NB4 (cell line): ENCODE results near the gene AGFG1.

ENCODE experiments used
- DNase-seq: peaks from one replicate; pipeline ENCODE4 v3.0.0; 2010; ENCODE audit warnings: low read depth
- H3K4me3 ChIP-seq: one replicate; pipeline ENCODE4 v1.5.1; 2011; ENCODE audit warnings: mild to moderate bottlenecking, low read depth, low read length, moderate library complexity
- CTCF ChIP-seq: IDR thresholded peaks from one replicate; pipeline ENCODE4 v1.5.1; 2012; ENCODE audit warnings: low read depth, low read length
- MAX ChIP-seq: IDR thresholded peaks from 2 replicates; pipeline ENCODE4 v1.6.1; 2011; ENCODE audit warnings: low read depth, low read length
- MYC ChIP-seq: IDR thresholded peaks from 2 replicates; pipeline ENCODE4 v1.6.1; 2011; ENCODE audit warnings: low read depth, low read length
- POLR2A ChIP-seq: IDR thresholded peaks from 2 replicates; pipeline ENCODE4 v1.6.1; 2011; ENCODE audit warnings: mild to moderate bottlenecking; ENCODE audit not compliant: insufficient read length; ENCODE audit errors: extremely low read depth

The AGFG1 gene

GRCh38 chr2:227545990-227546389, 74.0 kb downstream of the AGFG1 start:
- TF ChIP-seq CTCF (peak; percentile 25), MAX (no peak)
- no peak overlapping the region for H3K4me3 ChIP-seq
- DNase-seq, result no peak

GRCh38 chr2:227551836-227552235, 79.9 kb downstream of the AGFG1 start:
- no peak for TF ChIP-seq MAX
- no peak for TF ChIP-seq MYC
- DNase-seq, result no peak
- H3K4me3 ChIP-seq, result no peak overlapping the region

GRCh38 chr2:227562581-227562980, 90.6 kb downstream of the AGFG1 start:
- no peak for TF ChIP-seq CTCF
- no peak for TF ChIP-seq MYC
- no peak for TF ChIP-seq MAX
- TF ChIP-seq POLR2A, result no peak
- DNase-seq, result no peak
- no peak overlapping the region for H3K4me3 ChIP-seq

GRCh38 chr2:227565080-227565479, 93.1 kb downstream of the AGFG1 start:
- TF ChIP-seq MAX (no peak), POLR2A (no peak), MYC (no peak), CTCF (no peak)
- DNase-seq, result no peak

GRCh38 chr2:227566012-227566411, 94.1 kb downstream of the AGFG1 start:
- TF ChIP-seq CTCF (no peak), MAX (no peak), POLR2A (no peak), MYC (no peak)
- no peak for DNase-seq
- H3K4me3 ChIP-seq, result no peak overlapping the region

More at GRCh38 chr2:227565080-227565479, 93.1 kb downstream of the AGFG1 start:
- H3K4me3 ChIP-seq, result no peak overlapping the region

GRCh38 chr2:227568852-227569169, 96.9 kb downstream of the AGFG1 start:
- DNase-seq, result no peak
- no peak overlapping the region for H3K4me3 ChIP-seq
- TF ChIP-seq MYC (no peak), CTCF (no peak)

- DNase-seq, result no peak
- no peak overlapping the region for H3K4me3 ChIP-seq
- TF ChIP-seq MAX, result no peak
- no peak for TF ChIP-seq POLR2A
- no peak for TF ChIP-seq CTCF
- no peak for TF ChIP-seq MYC
Observed at GRCh38 chr2:227570615-227571014, 98.7 kb downstream of the AGFG1 start.
